Spleen (tissue), 13 donors: ENCODE data around the gene RGS21. TPM values are rescaled to one million over a fixed set of nuclear protein-coding genes. Genes with fewer than 3 reads are reported as not detected.

Experiments used
- DNase-seq: peaks from one replicate; pipeline ENCODE4 v3.0.0-alpha.2; 2020
- H3K27ac ChIP-seq, 8 donors: fragments of 200-600 bp; sonication (generic) in 7 of 8; 1 replicate in 4 of 8; 2 replicates in 4 of 8; pipeline versions ENCODE4 v1.5.0 to v1.8.0; 2016 to 2021; ENCODE audit warnings: inconsistent platforms in 4 of 8, mild to moderate bottlenecking in 4 of 8, moderate library complexity in 1 of 8
- H3K27me3 ChIP-seq, 7 donors: fragments of 200-600 bp; sonication (generic) in 6 of 7; replicated peaks in 1 of 7; 1 replicate in 4 of 7; 2 replicates in 3 of 7; pipeline versions ENCODE4 v1.5.0 to v1.8.0; 2016 to 2021; ENCODE audit warnings: inconsistent platforms in 3 of 7, mild to moderate bottlenecking in 1 of 7
- H3K36me3 ChIP-seq, 6 donors: fragments of 200-600 bp; sonication (generic) in 5 of 6; 1 replicate in 4 of 6; 2 replicates in 2 of 6; pipeline versions ENCODE4 v1.5.0 to v1.8.0; 2016 to 2021; ENCODE audit warnings: inconsistent platforms in 2 of 6
- H3K4me1 ChIP-seq, 6 donors: fragments of 200-600 bp; sonication (generic) in 5 of 6; 1 replicate in 3 of 6; 2 replicates in 3 of 6; pipeline versions ENCODE4 v1.5.0 to v1.8.0; 2016 to 2021; ENCODE audit warnings: inconsistent platforms in 3 of 6
- H3K4me3 ChIP-seq, 8 donors: fragments of 200-600 bp; sonication (generic) in 7 of 8; 1 replicate in 4 of 8; 2 replicates in 4 of 8; pipeline versions ENCODE4 v1.5.0 to v1.8.0; 2016 to 2021; ENCODE audit warnings: inconsistent platforms in 4 of 8, mild to moderate bottlenecking in 4 of 8, moderate library complexity in 2 of 8
- H3K9me3 ChIP-seq, 8 donors: fragments of 200-600 bp; sonication (generic) in 7 of 8; 1 replicate in 4 of 8; 2 replicates in 4 of 8; pipeline versions ENCODE4 v1.5.0 to v1.8.0; 2016 to 2021; ENCODE audit warnings: inconsistent platforms in 4 of 8
- POLR2A ChIP-seq, 3 donors: fragments of 450-650 bp; IDR thresholded peaks; one replicate each; pipeline ENCODE4 v1.5.1; 2017; ENCODE audit warnings: antibody characterized with exemption in 3 of 3, mild to moderate bottlenecking in 1 of 3
- POLR2AphosphoS5 ChIP-seq, 3 donors: sonication (generic); formaldehyde crosslinking; IDR thresholded peaks; one replicate each; pipeline ENCODE4 v1.5.1; 2017; ENCODE audit warnings: antibody characterized with exemption in 3 of 3
- WGBS, 5 donors: extraction: QIAGEN DNeasy Blood & Tissue Kit in 3 of 5; methylation state at CpG; one replicate each; pipeline versions ENCODE4 v1.1.5 to v1.1.7; 2013 to 2018; 5-methylcytosine and 5-hydroxymethylcytosine counted together
- intact Hi-C: fragments of 100-400 bp; cut with DNase I; formaldehyde crosslinking; loops from one replicate; pipeline ENCODE4 v1.15.0; 2023; ENCODE audit warnings: low total_unique reads
- long read RNA-seq, 2 donors: transcript quantifications; one replicate each; lab custom pipeline, GENCODE V29; 2026
- polyA plus RNA-seq, 3 donors: library from polyadenylated mRNA; stranded (reverse); fragments of 200-250 nt; gene quantifications; one replicate each; pipeline ENCODE4 v1.2.1, GENCODE V29; 2013
- total RNA-seq, 7 donors: library from RNA; depleted of rRNA in 3 of 7; stranded (reverse); fragments of >200 nt in 3 of 7; fragmentation: NEBNext Ultra II Directional in 4 of 7; extraction: Animal tissue kit (Norgen Biotek cat#: 25700) in 4 of 7; gene quantifications; one replicate each; pipeline versions ENCODE4 v1.1.0 to v1.2.1, GENCODE V29; 2016 to 2021
- TF ChIP-seq, protein P1 (sequence below), 11 experiments: fragments of 200-600 bp in 7 of 11; fragments of 450-650 bp in 4 of 11; sonication (generic) in 4 of 11; IDR thresholded peaks in 8 of 11; conservative IDR thresholded peaks in 3 of 11; 1 replicate in 7 of 11; 2 replicates in 4 of 11; pipeline versions ENCODE4 v1.4.0 to v1.8.0; 2016 to 2021; ENCODE audit warnings: antibody characterized with exemption in 11 of 11, inconsistent platforms in 4 of 11, mild to moderate bottlenecking in 1 of 11
- donor health status: healthy with polysubstance abuse.
- donor health status: DM: no; HTN: no; CAD: no; lungs with moderate emphysema.
- donor health status: DM: no; HTN: no; CAD: no.
- donor health status: Bipolar disorder and iron deficiency.
- donor health status: healthy.
- donor health status: DM: no; HTN: no; CAD: no.
- donor health status: DM: yes; HTN: yes; CAD: no.

Gene RGS21, protein sequence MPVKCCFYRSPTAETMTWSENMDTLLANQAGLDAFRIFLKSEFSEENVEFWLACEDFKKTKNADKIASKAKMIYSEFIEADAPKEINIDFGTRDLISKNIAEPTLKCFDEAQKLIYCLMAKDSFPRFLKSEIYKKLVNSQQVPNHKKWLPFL
- total RNA-seq (not detected), polyA plus RNA-seq (not detected)
- long read RNA-seq, donor 1: 0 reads
- long read RNA-seq, donor 2: 0 reads

DNA sequence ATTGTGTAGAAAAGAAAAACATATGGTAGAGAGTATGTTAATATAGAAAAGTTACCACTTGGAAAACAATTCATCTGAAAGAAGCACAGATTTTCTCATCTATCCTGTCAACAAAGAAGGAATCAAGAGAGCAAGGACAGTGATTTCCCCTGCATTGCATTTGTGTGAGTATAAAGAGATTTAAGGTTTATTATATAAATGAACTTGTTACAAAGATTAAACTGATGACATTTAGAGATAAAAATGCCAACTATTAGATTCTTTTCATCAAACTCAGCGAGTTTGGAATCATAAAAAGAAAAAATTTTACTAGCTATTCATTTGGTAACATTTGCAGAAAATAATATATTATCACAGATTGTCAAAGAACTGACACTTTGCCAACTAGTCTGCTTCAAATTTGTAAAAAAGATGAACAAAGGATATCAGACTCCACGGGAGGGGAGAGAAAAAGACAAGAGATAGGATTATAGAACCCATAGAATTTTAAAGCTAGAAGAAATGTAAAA, at the start of gene RGS21:
TSS of gene RGS21 (plus strand) at position 51 of the 509 bp plus-strand sequence. CDS start 26,045 bp downstream, outside the sequence.
- WGBS, 5 donors: 30 to 60% (median 45%) methylated on average over 2 of the region's 2 CpGs
- no peak within 1 kb of the TSS for H3K4me3 ChIP-seq
- no peak for DNase-seq
- H3K27ac ChIP-seq: no peak within 1 kb of the TSS
- intact Hi-C loops: loop anchor here (10.0 kb wide), 1 partner anchor 322 kb away; no protein-coding TSS in a partner anchor
- no peak for TF ChIP-seq POLR2A (IDR thresholded peaks at IDR 0.05)
- no peak for TF ChIP-seq POLR2AphosphoS5 (IDR thresholded peaks at IDR 0.05)
- TF ChIP-seq, protein P1, sequence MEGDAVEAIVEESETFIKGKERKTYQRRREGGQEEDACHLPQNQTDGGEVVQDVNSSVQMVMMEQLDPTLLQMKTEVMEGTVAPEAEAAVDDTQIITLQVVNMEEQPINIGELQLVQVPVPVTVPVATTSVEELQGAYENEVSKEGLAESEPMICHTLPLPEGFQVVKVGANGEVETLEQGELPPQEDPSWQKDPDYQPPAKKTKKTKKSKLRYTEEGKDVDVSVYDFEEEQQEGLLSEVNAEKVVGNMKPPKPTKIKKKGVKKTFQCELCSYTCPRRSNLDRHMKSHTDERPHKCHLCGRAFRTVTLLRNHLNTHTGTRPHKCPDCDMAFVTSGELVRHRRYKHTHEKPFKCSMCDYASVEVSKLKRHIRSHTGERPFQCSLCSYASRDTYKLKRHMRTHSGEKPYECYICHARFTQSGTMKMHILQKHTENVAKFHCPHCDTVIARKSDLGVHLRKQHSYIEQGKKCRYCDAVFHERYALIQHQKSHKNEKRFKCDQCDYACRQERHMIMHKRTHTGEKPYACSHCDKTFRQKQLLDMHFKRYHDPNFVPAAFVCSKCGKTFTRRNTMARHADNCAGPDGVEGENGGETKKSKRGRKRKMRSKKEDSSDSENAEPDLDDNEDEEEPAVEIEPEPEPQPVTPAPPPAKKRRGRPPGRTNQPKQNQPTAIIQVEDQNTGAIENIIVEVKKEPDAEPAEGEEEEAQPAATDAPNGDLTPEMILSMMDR (IDR thresholded peaks at IDR 0.05 in 8 of 11, conservative IDR thresholded peaks at IDR 0.05 in 3 of 11): no peak
- no peaks in the 10 kb centered on the region for H3K36me3 ChIP-seq
- H3K9me3 ChIP-seq: no peaks in the 10 kb centered on the region
- no peaks in the 10 kb centered on the region for H3K27me3 ChIP-seq
- H3K4me1 ChIP-seq: no peaks in the 10 kb centered on the region

DNA sequence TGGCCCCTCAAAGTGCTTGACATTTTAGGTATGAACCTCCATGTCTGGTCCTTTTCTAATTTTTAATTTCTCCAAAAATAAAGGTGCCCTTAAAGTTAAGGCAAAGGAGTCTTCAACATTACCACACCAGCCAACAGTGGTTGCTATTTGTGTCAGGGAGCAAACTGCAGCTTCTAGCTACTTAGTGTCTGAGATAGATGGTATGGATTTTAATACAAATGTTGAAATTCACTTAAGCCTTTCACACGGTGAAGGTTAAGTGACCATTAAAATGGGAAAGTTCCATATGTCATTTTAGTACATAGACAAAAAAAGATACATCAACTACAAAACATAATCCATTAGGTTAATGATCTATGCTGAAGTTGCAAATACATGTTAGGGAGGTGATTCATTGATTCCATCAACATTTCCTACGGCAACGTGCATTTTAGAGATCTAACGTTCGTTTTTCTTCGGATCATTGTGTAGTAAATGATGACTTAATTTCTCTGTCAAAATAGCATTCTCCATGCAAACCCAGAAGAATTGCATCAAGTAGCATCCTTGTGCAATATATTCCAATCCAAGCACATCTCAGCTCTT, 48.2 kb upstream of the RGS21 start:
- no peak for DNase-seq
- Histone ChIP-seq H3K27ac (no peak overlapping the region), H3K4me3 (no peak overlapping the region), H3K36me3 (no peaks in the 10 kb centered on the region), H3K9me3 (no peaks in the 10 kb centered on the region), H3K27me3 (no peaks in the 10 kb centered on the region), H3K4me1 (no peaks in the 10 kb centered on the region)
- intact Hi-C loops: no loop called here
- TF ChIP-seq POLR2A (IDR thresholded peaks at IDR 0.05) (no peak), POLR2AphosphoS5 (IDR thresholded peaks at IDR 0.05) (no peak)
- TF ChIP-seq, protein P1 (IDR thresholded peaks at IDR 0.05 in 8 of 11, conservative IDR thresholded peaks at IDR 0.05 in 3 of 11): no peak
- WGBS, 5 donors: 79 to 89% (median 87%) methylated on average over 6 of the region's 6 CpGs

DNA sequence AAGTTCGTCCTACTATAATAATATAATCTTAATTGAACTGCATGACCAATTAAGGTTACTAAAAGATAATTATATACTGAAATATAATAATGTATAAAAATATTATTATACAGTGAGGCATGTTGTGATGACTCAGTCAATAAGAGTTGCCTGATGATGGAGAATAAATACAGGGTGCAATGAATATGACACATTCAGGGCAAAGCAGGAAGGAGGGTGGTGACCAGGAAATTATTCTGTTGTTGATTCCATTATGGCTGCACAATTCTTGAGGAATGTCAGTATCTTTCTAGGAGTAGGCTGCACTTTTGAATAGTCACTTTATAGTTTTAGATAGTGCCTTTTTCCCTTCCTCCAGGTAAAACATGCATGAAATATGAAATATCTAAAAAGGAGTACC, 46.4 kb upstream of the RGS21 start:
- no peak overlapping the region for H3K4me3 ChIP-seq
- TF ChIP-seq, protein P1 (IDR thresholded peaks at IDR 0.05 in 8 of 11, conservative IDR thresholded peaks at IDR 0.05 in 3 of 11): no peak
- TF ChIP-seq POLR2AphosphoS5 (IDR thresholded peaks at IDR 0.05) (no peak), POLR2A (IDR thresholded peaks at IDR 0.05) (no peak)
- 74 to 97% (median 88%) methylated on average over 1 of the region's 1 CpG for WGBS, 5 donors
- no peaks in the 10 kb centered on the region for H3K27me3 ChIP-seq
- H3K27ac ChIP-seq: no peak overlapping the region
- no peaks in the 10 kb centered on the region for H3K36me3 ChIP-seq
- DNase-seq: no peak
- H3K4me1 ChIP-seq: no peaks in the 10 kb centered on the region
- H3K9me3 ChIP-seq: no peaks in the 10 kb centered on the region
- intact Hi-C loops: no loop called here

DNA sequence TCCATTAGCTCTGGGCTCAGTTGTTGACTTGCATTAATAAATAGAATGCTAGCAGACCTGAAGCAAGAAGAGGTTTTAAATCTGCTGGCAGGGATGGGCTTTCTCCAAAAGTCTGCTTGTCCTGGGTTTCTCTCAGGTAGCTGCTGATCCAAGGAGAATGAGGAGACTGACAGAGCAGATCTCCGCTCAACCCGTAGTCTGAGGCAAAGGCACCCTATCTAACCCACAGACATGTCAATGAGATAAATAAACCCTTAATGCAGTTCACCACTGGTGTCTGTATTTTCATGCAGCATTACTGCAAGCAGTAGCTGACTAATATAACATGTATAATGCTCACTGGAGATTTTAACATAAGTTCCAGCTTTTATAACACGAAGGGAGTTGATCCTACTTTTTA, 44.1 kb upstream of the RGS21 start:
- H3K9me3 ChIP-seq: no peaks in the 10 kb centered on the region
- intact Hi-C loops: no loop called here
- H3K4me3 ChIP-seq: no peak overlapping the region
- 80 to 90% (median 84%) methylated on average over 3 of the region's 3 CpGs for WGBS, 5 donors
- H3K36me3 ChIP-seq: no peaks in the 10 kb centered on the region
- no peak for TF ChIP-seq POLR2A (IDR thresholded peaks at IDR 0.05)
- TF ChIP-seq, protein P1 (IDR thresholded peaks at IDR 0.05 in 8 of 11, conservative IDR thresholded peaks at IDR 0.05 in 3 of 11): no peak
- TF ChIP-seq POLR2AphosphoS5 (IDR thresholded peaks at IDR 0.05): no peak
- H3K27ac ChIP-seq: no peak overlapping the region
- H3K4me1 ChIP-seq: no peaks in the 10 kb centered on the region
- no peaks in the 10 kb centered on the region for H3K27me3 ChIP-seq
- DNase-seq: no peak
